Measurements from ENCODE around the gene CLHC1.

The CLHC1 gene

GRCh38 chr2:55169915-55170314 is 62.2 kb downstream of the CLHC1 start:
- DNase-seq (ENCODE audit: low read depth, low spot score), result no peak

GRCh38 chr2:55169359-55169758 is 62.7 kb downstream of the CLHC1 start:
- no peak for DNase-seq (ENCODE audit: low read depth, low spot score)

- no peak for DNase-seq (ENCODE audit: low read depth, low spot score)
Measured at GRCh38 chr2:55168221-55169154, 63.6 kb downstream of the CLHC1 start.

- DNase-seq (ENCODE audit: low read depth, low spot score), result no peak
Measured at GRCh38 chr2:55165626-55166025, 66.5 kb downstream of the CLHC1 start.

GRCh38 chr2:55164534-55165480 is 67.3 kb downstream of the CLHC1 start:
- no peak for DNase-seq (ENCODE audit: low read depth, low spot score)

GRCh38 chr2:55163941-55164390 is 68.1 kb downstream of the CLHC1 start:
- DNase-seq (ENCODE audit: low read depth, low spot score), result no peak

- no peak for DNase-seq (ENCODE audit: low read depth, low spot score)
Measured at GRCh38 chr2:55163274-55163721, 68.8 kb downstream of the CLHC1 start.

GRCh38 chr2:55162284-55163006 is 69.6 kb downstream of the CLHC1 start:
- no peak for DNase-seq (ENCODE audit: low read depth, low spot score)

GRCh38 chr2:55161295-55162210 is 70.5 kb downstream of the CLHC1 start:
- DNase-seq (ENCODE audit: low read depth, low spot score), result no peak

GRCh38 chr2:55160422-55160821 is 71.7 kb downstream of the CLHC1 start:
- DNase-seq (ENCODE audit: low read depth, low spot score), result no peak

- no peak for DNase-seq (ENCODE audit: low read depth, low spot score)
Measured at GRCh38 chr2:55159752-55160151, 72.3 kb downstream of the CLHC1 start.

GRCh38 chr2:55159037-55159651 is 72.9 kb downstream of the CLHC1 start:
- DNase-seq (ENCODE audit: low read depth, low spot score), result no peak

GRCh38 chr2:55158111-55158814 is 73.8 kb downstream of the CLHC1 start:
- no peak for DNase-seq (ENCODE audit: low read depth, low spot score)

- DNase-seq (ENCODE audit: low read depth, low spot score), result no peak
Measured at GRCh38 chr2:55157474-55157884, 74.6 kb downstream of the CLHC1 start.

- DNase-seq (ENCODE audit: low read depth, low spot score), result no peak
Measured at GRCh38 chr2:55156984-55157383, 75.1 kb downstream of the CLHC1 start.

- no peak for DNase-seq (ENCODE audit: low read depth, low spot score)
Measured at GRCh38 chr2:55156326-55156725, 75.8 kb downstream of the CLHC1 start.

GRCh38 chr2:55155764-55156281 is 76.3 kb downstream of the CLHC1 start:
- DNase-seq (ENCODE audit: low read depth, low spot score), result no peak

- no peak for DNase-seq (ENCODE audit: low read depth, low spot score)
Measured at GRCh38 chr2:55155206-55155605, 76.9 kb downstream of the CLHC1 start.

- no peak for DNase-seq (ENCODE audit: low read depth, low spot score)
Measured at GRCh38 chr2:55154525-55155030, 77.5 kb downstream of the CLHC1 start.
